ENCODE measurements around the gene MYO1B. TPM values are rescaled to one million over a fixed set of nuclear protein-coding genes. Genes with fewer than 3 reads are reported as not detected.

The MYO1B gene
- total and polyA plus RNA-seq, 2 of the 4 experiments (the other 2 are of a cell fraction) = 57.2 to 116 TPM

DNA sequence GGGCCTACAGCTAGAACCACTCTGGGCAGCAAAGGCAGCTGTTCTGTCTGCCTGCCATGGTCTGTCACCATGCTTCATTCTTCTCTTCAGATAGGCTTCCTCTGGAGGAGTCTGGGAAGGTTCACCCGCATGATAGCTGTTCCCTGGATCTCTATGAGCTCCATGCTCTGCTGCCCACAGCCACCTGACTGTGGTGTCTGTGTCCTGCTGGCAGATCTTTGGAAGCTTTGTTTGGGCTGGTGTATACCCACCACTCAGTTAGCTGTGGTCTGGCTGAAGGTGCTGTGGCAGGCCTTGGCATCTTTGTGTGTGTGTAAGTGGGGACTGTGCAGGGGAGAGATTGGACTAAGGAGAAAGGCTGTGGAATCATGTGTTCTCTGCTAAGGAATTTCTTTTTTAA, 23.4 kb downstream of the MYO1B start:
- ChIA-PET POLR2A (ENCODE audit: unreplicated experiment) (no interaction called here), CTCF (no interaction called here)
- in situ Hi-C loops (cut with MboI; ENCODE audit: low sequenced_read_pairs) (no loop called here), intact Hi-C loops (cut with micrococcal nuclease) (no loop called here), dilution Hi-C loops (cut with HindIII; ENCODE audit: low sequenced_read_pairs, unreplicated experiment) (no loop called here)
- H3K4ac ChIP-seq (ENCODE audit: low read depth, low read length) = peak overlapping the region; percentile 10; the same call in 1 of the 2 replicates
- no peak overlapping the region for H4K8ac ChIP-seq (ENCODE audit: low read depth in 2 of 2, low read length in 2 of 2)
- peaks cover 40 to 86% of the 10 kb centered on the region in 2 experiments for H3K79me1 ChIP-seq (ENCODE audit: low read depth in 1 of 2, low read length in 2 of 2)
- H2AK9ac ChIP-seq (replicated peaks; ENCODE audit: low read depth, low read length, poor library complexity) = no peak overlapping the region
- H3K18ac ChIP-seq (ENCODE audit: low read depth, low read length) = no peak overlapping the region
- H2BK15ac ChIP-seq (ENCODE audit: low read depth, low read length) = no peak overlapping the region
- no TSS peak for BruUV-seq (replicated peaks)
- H3K36me3 ChIP-seq (ENCODE audit: control insufficient read depth, insufficient read depth, low read length) = no peaks in the 10 kb centered on the region; the same call in 1 of the 2 replicates
- H3K23ac ChIP-seq (ENCODE audit: low read depth, low read length) = no peak overlapping the region
- no peak for TF ChIP-seq CHD1 (IDR thresholded peaks at IDR 0.05; ENCODE audit: low read depth, low read length)
- no peak for TF ChIP-seq FOS (IDR thresholded peaks at IDR 0.05; ENCODE audit: low read depth, low read length)
- TF ChIP-seq RFX5 (IDR thresholded peaks at IDR 0.05; ENCODE audit: low read depth, low read length) = no peak
- TF ChIP-seq MAZ (IDR thresholded peaks at IDR 0.05; ENCODE audit: borderline replicate concordance, low read depth, low read length) = no peak
- no peak for TF ChIP-seq RCOR1 (IDR thresholded peaks at IDR 0.05; ENCODE audit: insufficient replicate concordance, low read length)
- no peak for TF ChIP-seq POLR2A (IDR thresholded peaks at IDR 0.05; ENCODE audit: low read depth, low read length)
- TF ChIP-seq BHLHE40 (IDR thresholded peaks at IDR 0.05; ENCODE audit: low read depth, low read length) = no peak
- TF ChIP-seq, protein P1, sequence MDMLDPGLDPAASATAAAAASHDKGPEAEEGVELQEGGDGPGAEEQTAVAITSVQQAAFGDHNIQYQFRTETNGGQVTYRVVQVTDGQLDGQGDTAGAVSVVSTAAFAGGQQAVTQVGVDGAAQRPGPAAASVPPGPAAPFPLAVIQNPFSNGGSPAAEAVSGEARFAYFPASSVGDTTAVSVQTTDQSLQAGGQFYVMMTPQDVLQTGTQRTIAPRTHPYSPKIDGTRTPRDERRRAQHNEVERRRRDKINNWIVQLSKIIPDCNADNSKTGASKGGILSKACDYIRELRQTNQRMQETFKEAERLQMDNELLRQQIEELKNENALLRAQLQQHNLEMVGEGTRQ (IDR thresholded peaks at IDR 0.05; ENCODE audit: low read depth, low read length) = no peak
- TF ChIP-seq MXI1 (IDR thresholded peaks at IDR 0.05; ENCODE audit: borderline replicate concordance, low read depth, low read length) = no peak
- TF ChIP-seq, protein P2, sequence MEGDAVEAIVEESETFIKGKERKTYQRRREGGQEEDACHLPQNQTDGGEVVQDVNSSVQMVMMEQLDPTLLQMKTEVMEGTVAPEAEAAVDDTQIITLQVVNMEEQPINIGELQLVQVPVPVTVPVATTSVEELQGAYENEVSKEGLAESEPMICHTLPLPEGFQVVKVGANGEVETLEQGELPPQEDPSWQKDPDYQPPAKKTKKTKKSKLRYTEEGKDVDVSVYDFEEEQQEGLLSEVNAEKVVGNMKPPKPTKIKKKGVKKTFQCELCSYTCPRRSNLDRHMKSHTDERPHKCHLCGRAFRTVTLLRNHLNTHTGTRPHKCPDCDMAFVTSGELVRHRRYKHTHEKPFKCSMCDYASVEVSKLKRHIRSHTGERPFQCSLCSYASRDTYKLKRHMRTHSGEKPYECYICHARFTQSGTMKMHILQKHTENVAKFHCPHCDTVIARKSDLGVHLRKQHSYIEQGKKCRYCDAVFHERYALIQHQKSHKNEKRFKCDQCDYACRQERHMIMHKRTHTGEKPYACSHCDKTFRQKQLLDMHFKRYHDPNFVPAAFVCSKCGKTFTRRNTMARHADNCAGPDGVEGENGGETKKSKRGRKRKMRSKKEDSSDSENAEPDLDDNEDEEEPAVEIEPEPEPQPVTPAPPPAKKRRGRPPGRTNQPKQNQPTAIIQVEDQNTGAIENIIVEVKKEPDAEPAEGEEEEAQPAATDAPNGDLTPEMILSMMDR (conservative IDR thresholded peaks at IDR 0.05; ENCODE audit: low read depth, low read length) = no peak
- TF ChIP-seq RAD21 (IDR thresholded peaks at IDR 0.05; ENCODE audit: low read length) = no peak
- no peak for TF ChIP-seq NFE2L2 (IDR thresholded peaks at IDR 0.05; ENCODE audit: low read depth, low read length)
- TF ChIP-seq CEBPB (IDR thresholded peaks at IDR 0.05; ENCODE audit: low read depth, low read length) = no peak
- TF ChIP-seq, protein P3, sequence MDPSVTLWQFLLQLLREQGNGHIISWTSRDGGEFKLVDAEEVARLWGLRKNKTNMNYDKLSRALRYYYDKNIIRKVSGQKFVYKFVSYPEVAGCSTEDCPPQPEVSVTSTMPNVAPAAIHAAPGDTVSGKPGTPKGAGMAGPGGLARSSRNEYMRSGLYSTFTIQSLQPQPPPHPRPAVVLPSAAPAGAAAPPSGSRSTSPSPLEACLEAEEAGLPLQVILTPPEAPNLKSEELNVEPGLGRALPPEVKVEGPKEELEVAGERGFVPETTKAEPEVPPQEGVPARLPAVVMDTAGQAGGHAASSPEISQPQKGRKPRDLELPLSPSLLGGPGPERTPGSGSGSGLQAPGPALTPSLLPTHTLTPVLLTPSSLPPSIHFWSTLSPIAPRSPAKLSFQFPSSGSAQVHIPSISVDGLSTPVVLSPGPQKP (IDR thresholded peaks at IDR 0.05; ENCODE audit: borderline replicate concordance, low read depth, low read length) = no peak
- no peak for TF ChIP-seq MAFK (IDR thresholded peaks at IDR 0.05; ENCODE audit: low read depth, low read length)
- TF ChIP-seq SMC3 (IDR thresholded peaks at IDR 0.05; ENCODE audit: low read depth, low read length) = no peak
- no peak overlapping the region for H4K91ac ChIP-seq (ENCODE audit: insufficient read depth, low read depth, low read length)
- no peak overlapping the region for H3K56ac ChIP-seq (ENCODE audit: extremely low read depth, insufficient read depth, low read length)
- WGBS, 2 experiments (ENCODE audit: extremely low coverage in 2 of 2, insufficient read length in 1 of 2) = no CpG with 5 or more reads among the region's 1 CpG
- no peak overlapping the region for H2AFZ ChIP-seq (replicated peaks; ENCODE audit: low read length, poor library complexity)
- no peak overlapping the region for H3K4me2 ChIP-seq (ENCODE audit: low read depth, low read length)
- peak overlapping the region; percentile 45; the same call in 1 of the 2 replicates for H2AK5ac ChIP-seq (ENCODE audit: low read depth, low read length)
- no peak for ATAC-seq (ENCODE audit: low read depth)
- no peak overlapping the region for H4K5ac ChIP-seq (ENCODE audit: low read depth, low read length)
- H3K4me1 ChIP-seq (ENCODE audit: control insufficient read depth, insufficient read depth, low read length) = peaks cover 15% of the 10 kb centered on the region
- DNase-seq = no peak
- H3K27me3 ChIP-seq (ENCODE audit: control insufficient read depth, insufficient read depth, low read length) = no peaks in the 10 kb centered on the region
- no peak overlapping the region for H3K27ac ChIP-seq (ENCODE audit: insufficient read depth, low read length)
- H3K9ac ChIP-seq (ENCODE audit: low read depth, low read length) = no peak overlapping the region
- peaks cover 89% of the 10 kb centered on the region for H4K20me1 ChIP-seq (ENCODE audit: insufficient read depth, low read length)
- no peak overlapping the region for H2BK5ac ChIP-seq (ENCODE audit: low read depth, low read length, poor library complexity, severe bottlenecking)
- H3K14ac ChIP-seq (replicated peaks; ENCODE audit: low read depth, low read length) = no peak overlapping the region
- H3K9me3 ChIP-seq (ENCODE audit: control insufficient read depth, insufficient read depth, low read length) = no peaks in the 10 kb centered on the region
- H2BK120ac ChIP-seq (ENCODE audit: low read depth, low read length) = no peak overlapping the region
- peaks cover 33% of the 10 kb centered on the region for H3K9me1 ChIP-seq (ENCODE audit: insufficient read depth, low read length)
- no peak overlapping the region for H2BK20ac ChIP-seq (ENCODE audit: low read depth, low read length)
- H3K4me3 ChIP-seq (ENCODE audit: insufficient read depth, low read depth, low read length) = no peak overlapping the region

All from IMR-90 (cell line).